Mucosa of gallbladder (tissue), 1 donor: Measurements from ENCODE around the gene TUBA1B. TPM values are rescaled to one million over a fixed set of nuclear protein-coding genes. Genes with fewer than 3 reads are reported as not detected.
"Not testable (repeated sequence)": the region's sequence is repeated elsewhere in the genome, so short reads cannot be mapped to it uniquely, and the experiment has no call there.

ENCODE experiments used
- DNase-seq: peaks from one replicate; pipeline ENCODE4 v3.0.0-alpha.2; 2020; ENCODE audit warnings: low spot score
- total RNA-seq: library from RNA; stranded (reverse); gene quantifications from one replicate; pipeline ENCODE4 v1.2.1, GENCODE V29; 2021
- donor health status: DM: no; HTN: no; CAD: no.

Gene TUBA1B
- total RNA-seq, result 361 TPM

DNA sequence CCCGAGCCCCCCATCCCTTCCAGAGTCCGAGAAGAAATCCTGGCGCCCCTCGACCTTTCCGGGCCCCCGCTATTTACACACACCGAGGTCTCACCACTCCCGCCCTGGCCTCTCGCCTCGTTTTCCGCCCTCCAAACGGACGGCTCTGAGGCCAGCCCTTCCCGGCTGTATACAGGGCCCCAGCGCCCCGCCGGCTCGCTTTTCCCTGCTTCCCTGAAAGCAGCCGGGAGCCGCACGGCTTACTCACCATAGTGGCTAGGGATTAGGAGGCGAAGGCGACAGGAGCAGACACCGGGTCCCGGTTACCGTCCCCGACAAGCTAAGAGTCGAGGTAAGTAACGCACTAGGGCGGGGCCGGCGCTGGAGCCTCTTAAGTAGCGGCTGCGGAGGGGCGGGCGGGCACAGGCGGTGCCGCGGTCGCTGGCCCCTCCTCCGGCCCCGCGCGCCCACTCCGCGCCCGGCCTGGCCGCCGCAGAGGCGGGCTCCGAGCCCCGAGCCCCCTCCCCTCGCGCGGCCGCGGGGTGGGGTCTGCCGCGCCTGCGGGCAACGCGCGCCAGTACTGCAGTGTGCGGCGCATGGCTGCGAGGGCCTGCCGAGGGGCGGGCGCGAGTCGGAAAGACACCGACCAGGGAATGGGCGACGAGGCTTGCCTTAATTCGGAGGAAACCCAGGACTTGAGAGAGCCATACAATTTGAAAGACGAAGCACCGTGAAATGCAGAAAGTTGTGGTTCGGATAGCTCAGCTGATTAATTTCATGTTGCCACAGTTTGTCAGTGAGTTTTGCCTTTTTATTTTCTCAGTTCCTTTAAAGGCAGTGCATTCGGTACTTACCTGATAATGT lies at the start of gene TUBA1B:
TUBA1B (minus strand) TSS at position 345 of the 843 bp plus-strand sequence; CDS start at position 250, 95 bp downstream.
- DNase-seq, result peak; percentile 91

DNA sequence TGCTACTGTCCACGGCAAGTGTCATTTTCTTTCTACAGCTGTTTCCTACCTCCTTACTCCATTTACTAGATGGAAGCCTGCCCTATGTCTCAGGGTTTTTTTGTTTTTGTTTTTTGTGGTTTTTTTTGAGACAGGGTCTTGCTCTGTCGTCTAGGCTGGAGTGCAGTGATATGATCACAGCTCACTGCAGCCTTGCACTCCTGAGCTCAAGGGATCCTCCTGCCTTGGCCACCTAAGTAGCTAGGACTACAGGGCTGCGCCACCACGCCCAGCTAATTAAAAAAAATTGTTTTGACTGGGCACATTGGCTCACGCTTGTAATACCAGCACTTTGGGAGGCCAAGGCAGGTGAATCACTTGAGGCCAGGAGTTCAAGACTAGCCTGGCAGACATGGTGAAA lies 43.0 kb upstream of the TUBA1B start:
- DNase-seq, result no peak

DNA sequence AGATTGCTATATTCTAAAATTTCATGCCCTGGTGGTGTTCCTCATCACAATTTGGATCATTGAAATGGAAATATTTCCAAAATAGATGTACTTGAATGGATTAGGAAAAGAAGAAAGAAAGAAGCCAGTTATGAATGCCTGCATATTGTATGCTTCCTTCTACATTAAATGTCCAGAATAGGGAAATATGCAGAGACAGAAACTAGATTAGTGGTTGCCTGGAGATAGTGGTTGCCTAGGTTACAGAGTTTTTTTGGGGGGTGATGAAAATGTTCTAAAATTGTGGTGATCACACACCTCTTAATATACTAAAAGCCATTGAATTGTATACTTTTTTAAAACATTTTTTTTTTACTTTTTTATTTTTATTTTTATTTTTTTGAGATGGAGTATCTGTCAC lies 39.7 kb upstream of the TUBA1B start:
- no peak for DNase-seq

DNA sequence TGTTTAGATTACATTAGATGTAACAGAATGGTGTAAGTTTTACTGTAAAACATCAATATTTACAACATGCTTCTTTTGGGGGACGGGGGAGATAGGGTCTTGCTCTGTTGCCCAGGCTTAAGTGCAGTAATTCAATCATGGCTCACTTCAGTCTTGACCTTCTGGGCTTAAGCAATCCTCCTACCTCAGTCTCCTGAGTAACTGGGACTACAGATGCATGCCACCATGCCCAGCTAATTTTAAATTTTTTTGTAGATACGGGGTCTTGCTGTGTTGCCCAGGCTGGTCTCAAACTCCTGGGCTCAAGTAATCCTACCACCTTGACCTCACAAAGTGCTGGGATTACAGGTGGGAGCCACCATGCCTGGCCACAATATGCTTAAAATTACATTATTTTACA lies 33.9 kb upstream of the TUBA1B start:
- no peak for DNase-seq

DNA sequence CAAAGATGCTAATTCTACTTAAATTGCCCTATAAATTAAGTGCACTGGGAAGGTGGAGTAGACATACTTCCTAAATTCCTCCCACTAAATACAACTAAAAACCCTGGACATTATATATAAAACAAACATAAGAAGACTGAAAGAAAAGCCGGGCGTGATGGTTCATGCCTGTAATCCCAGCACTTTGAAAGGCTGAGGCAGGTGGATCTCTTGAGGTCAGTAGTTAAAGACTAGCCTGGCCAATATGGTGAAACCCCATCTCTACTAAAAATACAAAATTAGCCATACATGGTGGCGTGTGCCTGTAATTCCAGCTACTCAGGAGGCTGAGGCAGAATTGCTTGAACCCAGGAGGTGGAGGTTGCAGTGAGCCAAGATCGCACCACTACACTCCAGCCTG lies 30.7 kb upstream of the TUBA1B start:
- not testable (repeated sequence) for DNase-seq

DNA sequence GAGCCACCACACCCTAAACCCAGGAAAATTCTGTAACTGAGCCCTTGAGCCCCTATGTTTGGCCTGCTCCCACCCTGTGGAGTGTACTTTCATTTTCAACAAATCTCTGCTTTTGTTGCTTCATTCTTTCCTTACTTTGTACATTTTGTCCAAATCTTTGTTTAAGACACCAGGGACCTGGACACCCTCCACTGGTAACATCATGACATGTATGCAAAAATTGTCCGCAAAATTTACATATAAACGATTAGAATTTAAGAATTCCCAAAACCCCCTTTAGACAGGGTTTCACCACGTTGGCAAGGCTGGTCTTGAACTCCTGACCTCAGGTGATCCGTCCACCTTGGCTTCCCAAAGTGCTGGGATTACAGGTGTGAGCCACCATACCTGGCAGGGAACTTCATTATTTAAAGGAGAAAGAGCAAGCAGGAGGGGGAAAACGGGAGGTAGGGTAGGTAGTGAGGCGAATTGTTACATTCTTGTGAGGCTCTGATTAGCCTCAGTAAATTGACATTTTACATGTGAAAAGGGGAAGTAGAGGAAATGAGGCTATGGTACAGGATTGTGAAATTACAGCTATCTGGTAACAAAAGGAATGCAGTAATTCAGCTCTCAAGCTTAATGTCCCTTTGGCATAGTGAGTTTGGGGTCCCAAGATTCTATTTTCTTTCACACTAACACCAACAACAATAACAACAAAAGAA lies 30.0 kb upstream of the TUBA1B start:
- no peak for DNase-seq

DNA sequence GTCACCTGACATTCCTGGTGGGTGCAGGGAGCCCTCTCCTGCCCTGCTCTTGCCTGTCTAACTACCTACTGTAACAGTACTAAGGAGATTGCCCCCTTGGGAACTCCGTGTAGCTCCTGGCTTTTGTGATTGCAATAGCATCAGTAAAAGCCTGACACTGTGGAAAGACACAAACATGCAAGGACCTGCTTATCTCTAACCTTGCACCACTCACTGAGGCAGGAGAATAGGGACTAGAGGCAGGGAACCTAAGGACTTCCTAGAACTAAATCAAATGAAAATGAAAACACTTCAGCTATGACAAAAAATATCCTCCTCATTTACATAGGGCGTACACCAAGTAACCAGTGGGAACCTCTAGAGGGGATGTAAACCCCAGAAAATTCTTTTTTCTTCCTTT lies 29.2 kb upstream of the TUBA1B start:
- DNase-seq, result no peak

DNA sequence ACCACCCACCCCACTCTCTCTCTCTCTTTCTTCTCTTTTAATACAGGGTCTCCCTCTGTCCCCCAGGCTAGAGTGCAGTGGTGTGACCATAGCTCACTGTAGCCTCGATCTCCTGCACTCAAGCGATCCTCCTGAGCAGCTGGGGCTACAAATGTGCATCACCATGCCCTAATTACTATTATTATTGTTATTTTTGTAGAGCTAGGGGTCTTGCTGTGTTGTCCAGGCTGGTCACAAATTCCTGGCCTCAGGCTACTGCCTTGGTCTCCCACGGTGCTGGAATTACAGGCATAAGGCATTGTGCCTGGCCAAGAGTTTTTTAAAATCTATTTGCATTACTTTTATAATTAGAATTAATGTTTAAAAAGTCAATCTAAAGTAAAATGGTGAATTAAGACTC lies 23.0 kb upstream of the TUBA1B start:
- DNase-seq, result no peak

DNA sequence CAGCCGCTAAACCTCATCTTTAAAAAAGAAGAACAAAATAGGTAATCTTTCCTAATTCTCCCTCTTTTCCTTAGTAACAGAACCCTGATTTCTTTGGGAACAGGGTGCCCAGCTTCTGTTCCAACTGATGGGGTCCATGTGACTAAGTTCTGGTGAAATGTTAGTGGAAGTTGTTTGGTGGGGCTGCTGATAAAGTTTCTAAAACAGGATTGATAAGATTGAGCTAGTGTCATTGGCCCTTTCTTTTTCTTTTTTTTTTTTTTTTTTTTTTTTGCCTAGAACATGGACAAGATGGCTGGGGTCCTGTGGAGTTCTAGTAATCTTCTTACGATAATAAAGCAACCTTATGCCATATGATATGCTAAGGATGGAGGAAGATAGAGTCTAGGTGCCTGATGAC lies 16.2 kb upstream of the TUBA1B start:
- no peak for DNase-seq

DNA sequence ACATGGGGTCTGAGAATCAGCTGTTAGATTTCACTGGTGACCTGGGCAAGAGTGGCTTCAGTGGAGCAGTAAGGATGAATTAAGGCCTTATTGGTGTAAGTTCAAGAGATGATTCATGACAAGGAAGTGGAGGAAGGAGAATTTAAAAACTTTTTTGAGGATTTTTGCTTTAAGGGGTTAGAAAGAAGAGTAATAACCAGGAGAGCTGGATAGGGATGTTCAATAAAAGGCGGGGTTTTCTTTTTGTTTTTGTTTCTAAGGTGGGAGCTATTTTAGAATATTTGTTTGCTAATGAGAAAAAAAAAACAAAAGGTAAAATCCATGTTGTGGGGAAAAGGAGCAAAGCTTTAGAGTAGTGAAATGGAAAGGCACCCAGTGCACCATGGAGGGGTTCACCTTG lies 15.2 kb upstream of the TUBA1B start:
- no peak for DNase-seq

DNA sequence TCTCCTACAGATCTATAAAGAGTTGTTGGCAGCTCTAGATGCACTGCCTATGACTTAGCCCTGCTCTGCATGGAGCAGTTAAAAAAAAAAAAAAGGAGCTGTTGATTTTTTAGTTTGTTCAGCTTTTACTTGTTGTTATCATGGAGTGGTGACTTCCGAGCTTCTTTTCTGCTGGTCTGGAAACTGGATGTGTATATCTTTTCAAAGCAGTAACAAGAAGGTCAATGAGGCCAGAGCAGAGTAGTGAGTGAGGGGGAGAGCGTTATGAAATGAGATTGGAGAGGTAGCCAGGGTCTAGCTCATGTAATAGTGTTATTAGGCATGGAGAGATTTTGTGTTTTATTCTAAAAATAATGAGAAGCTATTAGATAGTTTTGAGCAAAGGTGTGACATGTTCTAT lies 13.2 kb upstream of the TUBA1B start:
- no peak for DNase-seq

DNA sequence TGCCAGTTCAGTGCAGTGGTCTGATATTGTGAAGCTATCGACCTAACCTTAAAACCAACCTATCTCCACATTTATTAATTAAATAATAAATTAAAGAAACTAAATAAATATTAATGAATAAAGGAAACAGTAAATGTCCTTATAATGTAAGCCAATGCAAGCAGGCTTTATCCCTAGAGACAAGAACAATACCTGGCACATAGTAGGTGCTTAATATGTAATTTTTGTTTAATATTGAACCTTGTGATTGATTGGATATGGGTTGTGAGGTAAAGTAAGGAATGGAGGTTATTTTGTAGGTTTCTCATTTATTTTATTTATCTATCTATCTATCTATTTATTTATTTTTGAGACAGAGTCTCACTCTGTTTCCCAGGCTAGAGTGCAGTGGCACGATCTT lies 7.8 kb upstream of the TUBA1B start:
- no peak for DNase-seq

DNA sequence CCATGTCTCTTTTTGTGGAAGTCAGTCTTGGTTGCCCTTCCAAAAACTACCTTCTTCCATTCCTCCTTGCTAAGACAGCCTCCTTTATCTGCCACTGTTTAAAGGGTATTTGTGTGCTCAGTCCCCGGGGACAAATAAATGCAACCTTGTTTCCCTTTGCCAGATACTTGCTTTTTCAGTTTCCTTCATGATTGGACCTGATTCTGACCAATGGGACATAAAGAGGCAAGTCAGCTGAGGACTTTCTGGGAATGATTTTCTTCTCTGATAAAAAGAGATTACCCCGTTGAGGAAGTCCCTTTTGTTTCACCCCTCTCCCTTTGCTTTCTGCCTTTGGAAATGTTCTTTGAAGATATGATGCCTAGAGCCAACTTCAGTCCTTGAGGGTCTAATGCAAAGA lies 7.4 kb upstream of the TUBA1B start:
- DNase-seq, result no peak

DNA sequence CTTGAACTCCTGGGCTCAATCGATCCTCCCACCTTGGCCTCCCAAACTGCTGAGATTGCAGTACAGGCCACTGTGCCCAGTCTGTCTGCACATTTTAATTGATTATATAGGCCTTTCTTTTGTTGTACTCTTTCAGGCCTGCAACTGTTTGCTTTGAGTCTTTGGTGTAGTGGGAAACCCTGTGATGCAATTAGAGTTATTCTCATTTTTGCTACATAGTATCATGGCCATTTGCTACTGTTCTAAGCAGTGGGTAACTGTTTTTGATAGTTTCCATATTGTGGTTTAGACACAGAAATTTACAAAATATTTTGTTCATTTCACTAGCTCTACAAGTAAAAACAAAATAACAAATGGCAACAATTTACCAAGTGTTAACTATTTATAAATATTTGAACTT lies 6.3 kb upstream of the TUBA1B start:
- DNase-seq, result no peak

DNA sequence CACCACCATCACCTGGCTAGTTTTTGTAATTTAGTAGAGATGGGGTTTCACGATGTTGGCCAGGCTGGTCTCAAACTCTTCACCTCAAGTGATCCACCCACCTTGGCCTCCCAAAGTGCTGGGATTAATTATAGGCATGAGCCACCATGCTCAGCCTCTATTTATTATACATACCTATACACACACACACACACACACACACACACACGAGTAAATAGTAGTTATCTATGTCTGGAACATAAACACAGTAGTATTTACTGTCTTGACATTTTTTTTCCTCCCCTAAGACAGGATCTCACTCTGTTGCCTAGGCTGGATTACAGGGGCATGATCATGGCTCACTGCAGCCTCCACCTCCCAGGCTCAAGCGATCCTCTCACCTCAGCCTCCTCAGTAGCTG lies 5.8 kb upstream of the TUBA1B start:
- not testable (repeated sequence) for DNase-seq

DNA sequence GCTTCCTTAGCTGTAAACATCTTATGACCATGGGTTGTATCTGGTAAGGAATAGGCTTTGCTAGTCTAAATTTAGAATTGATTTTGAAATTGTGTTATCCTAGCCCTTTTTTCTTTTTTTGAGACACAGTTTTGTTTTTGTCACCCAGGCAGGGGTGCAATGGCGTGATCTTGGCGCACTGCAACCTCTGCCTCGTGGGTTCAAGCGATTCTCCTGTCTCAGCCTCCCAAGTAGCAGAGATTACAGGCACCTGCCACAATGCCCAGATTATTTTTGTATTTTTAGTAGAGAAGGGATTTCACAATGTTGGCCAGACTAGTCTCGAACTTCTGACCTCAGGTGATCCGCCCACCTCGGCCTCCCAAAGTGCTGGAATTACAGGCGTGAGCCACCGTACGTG lies 2.4 kb upstream of the TUBA1B start:
- DNase-seq, result no peak

DNA sequence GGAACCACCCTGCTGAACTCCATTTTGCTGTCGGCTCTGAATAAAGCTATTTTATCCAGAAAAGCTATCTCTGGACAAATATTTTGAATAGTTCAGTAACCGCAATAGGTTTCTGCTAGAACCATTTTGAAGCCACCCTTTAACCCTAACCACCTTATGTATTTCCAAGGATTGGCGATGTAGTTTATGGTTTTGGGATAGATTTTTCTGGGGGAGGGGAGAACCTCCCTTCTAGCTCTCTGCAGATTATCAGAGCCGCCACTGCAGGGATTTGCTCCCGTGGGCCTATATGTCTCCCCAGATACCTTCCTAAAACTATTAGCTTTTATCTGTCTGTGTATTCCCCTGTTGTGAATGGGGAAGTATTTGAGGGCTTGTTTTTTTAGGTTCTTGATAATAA lies 1.8 kb upstream of the TUBA1B start:
- no peak for DNase-seq

DNA sequence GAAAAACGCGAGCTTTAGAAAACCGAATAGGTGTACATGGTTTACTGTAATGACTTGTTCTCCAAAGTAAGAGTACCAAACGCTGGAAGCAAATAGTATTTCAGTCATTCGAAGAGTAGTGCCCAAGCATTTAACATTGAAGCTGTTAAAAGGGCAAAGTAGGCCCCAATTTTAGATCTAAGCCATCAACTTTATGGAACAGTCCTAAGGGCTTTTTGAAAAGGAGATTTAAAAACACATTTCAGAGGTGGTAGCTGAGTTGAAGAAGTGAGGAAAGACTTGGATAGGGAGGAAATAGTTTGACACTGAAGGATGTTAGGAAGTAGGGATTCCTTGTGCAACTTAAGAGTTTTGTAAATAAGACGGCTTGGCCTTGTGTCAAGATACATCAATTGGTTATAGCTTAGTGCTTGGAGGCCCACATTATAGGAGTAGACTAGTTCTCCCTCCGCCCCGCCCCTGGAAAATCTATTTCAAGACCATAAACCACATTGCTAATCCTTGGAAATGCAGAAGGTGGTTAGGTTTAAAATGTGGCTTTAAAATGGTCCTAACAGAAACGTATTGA lies 783 bp upstream of the TUBA1B start:
- no peak for DNase-seq

DNA sequence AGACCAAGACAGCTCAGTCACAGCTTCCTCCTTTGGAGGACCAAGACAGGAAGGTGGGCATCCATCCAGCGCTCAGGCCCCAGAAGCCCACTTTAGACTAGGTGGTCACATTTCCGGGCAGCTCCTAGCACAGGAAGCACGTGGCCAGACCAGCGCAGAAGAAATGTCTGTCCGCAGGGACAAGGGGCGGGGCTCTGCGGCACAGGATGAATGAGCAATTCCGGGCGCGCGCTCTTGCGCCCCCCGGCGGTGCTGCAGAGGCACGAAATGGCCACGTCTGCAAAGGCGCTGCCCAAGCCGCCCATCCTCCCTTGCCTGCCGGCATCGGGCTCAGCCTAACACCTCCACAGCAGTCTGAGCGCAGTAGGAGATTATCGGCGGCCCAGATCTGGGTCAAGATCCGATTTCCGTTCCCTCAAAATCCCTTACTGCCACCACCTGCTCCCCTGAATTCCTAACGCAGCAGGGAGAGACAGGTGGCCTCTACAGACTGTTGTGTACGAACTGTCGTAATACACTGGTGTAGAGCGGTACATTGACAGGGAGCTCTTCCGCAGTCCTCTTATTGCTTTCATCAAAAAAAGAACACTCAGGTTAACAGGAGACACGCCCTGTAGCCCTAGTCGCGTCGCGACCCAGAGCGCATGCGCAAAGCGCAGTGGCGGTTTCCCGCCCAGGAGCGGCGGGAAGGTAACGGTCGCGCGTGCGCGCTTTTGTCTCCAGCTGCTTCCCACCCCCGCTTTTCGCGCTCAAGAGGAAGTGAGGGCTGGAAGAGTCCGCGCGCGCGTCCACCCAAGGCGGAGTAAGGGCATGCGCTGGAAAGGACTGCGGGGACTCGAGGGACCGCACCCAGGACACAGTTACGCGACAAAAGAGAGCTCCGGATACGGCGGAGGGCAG lies 794 bp downstream of the TUBA1B start:
- peak; percentile 95 for DNase-seq

DNA sequence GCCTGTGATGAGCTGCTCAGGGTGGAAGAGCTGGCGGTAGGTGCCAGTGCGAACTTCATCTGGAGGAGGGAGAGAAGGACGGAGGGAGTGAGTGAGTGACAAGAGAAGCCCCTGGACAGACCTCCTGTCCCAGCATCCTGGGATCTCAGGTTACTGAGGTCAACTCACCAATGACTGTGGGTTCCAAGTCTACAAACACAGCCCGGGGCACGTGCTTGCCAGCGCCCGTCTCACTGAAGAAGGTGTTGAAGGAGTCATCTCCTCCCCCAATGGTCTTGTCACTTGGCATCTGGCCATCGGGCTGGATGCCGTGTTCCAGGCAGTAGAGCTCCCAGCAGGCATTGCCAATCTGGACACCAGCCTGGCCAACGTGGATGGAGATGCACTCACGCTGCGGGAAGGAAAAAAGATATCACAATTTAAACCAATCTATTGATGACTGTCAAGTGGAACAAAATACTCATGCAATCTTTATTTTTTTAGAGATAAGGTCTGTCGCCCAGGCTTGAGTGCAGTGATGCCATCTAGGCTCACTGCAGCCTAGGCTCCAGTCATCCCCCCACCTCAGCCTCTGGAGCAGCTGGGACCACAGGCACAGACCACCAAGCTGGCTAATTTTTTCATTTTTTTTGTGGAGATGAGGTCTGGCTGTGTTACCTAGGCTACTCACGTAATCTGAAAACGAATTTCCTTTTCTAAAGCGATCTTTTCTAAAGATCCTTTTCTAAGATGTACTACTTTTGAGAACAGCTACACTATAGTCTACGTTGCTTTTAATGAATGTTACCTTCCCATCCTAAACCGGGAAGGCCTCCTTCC lies 1.7 kb downstream of the TUBA1B start:
- DNase-seq, result no peak

DNA sequence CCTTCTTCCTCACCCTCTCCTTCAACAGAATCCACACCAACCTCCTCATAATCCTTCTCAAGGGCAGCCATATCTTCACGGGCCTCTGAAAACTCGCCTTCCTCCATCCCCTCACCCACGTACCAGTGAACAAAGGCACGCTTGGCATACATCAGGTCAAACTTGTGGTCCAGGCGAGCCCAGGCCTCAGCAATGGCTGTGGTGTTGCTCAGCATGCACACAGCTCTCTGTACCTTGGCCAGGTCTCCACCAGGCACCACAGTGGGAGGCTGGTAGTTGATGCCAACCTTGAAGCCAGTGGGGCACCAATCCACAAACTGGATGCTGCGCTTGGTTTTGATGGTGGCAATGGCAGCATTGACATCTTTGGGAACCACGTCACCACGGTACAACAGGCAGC lies 3.2 kb downstream of the TUBA1B start:
- not testable (repeated sequence) for DNase-seq
